ENCODE data around the gene ERICH4. TPM values are rescaled to one million over a fixed set of nuclear protein-coding genes. Genes with fewer than 3 reads are reported as not detected.

Gene ERICH4
- total and polyA plus RNA-seq, 9 of the 15 experiments (the other 6 are each of a cell fraction or from before 2014, with no cell fraction given), result not detected

DNA sequence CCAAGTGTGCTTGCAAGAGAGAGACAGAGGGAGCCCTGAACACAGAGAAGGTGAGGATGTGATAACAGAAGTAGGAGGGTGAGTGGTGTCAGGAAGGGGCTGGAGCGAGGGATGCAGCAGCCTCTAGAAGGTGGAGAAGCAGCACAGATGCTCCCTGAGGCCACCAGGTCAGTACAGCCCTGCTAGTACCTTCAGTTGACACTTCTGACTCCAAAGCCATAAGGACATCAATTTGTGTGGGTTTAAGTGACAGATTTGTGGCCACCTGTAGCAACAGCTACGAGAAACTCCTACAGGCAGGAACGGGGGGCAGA lies 6.9 kb downstream of the ERICH4 start (continued):
- no peak for TF ChIP-seq HMG20A (CRISPR knock-in tag; conservative IDR thresholded peaks at IDR 0.05)

DNA sequence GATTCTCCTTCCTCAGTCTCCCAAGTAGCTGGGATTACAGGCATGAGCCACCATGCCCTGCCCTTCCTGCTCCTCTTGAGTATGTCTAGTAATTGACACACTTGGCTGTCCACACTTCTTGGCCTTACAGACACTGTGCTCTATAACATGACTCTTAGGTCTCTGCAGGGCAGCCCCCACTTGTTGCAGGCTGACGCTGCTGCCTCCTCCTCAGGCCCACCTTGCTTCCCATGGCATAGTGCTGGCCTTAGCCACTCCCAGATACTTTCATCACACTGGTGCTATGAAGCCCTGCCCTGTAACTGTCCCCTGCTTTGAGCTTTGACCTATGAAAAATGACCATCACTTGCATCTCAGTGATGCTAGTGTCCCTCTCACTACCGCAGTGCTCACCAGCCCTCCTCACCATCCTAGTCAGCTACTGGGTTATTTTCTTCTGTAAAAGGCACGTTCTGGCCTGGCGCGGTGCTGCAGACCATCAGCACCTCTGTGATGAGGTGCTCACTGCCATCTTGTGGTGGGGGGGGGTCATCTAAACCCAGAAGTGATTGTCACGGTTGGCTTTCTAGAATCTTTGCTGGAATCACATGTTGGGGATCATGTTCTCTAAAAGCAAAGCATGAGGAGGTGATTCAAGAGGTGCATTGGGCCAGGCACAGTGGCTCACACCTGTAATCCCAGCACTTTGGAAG lies 9.8 kb downstream of the ERICH4 start:
- BruUV-seq (replicated peaks), result no TSS peak
- peaks cover 0 to 6% of the 10 kb centered on the region in 2 experiments; a peak in 1 of 5 replicates for H3K27me3 ChIP-seq (ENCODE audit: control insufficient read depth in 2 of 2, insufficient read depth in 2 of 2, low read length in 2 of 2)
- H3K9me1 ChIP-seq (ENCODE audit: control insufficient read depth, insufficient read depth, low read length), result no peaks in the 10 kb centered on the region
- H3K27ac ChIP-seq (ENCODE audit: extremely low read depth, low read depth, low read length), result no peak overlapping the region
- no peaks in the 10 kb centered on the region for H3K79me2 ChIP-seq (ENCODE audit: control insufficient read depth, insufficient read depth, low read length)
- DNase-seq (ENCODE audit: extremely low read depth in 1 of 4, low spot score in 3 of 4), result no peak
- POLR2A ChIA-PET, result no interaction called here
- FAIRE-seq, result no peak
- in situ Hi-C loops (cut with MboI), result no loop called here
- H3K36me3 ChIP-seq (ENCODE audit: control insufficient read depth, insufficient read depth, low read length), result no peaks in the 10 kb centered on the region
- no peaks in the 10 kb centered on the region for H3K9me3 ChIP-seq (replicated peaks; ENCODE audit: control insufficient read depth, insufficient read depth, low read depth, low read length)
- H2AFZ ChIP-seq (ENCODE audit: low read depth, low read length), result no peak overlapping the region
- no peak overlapping the region for H3K4me2 ChIP-seq (ENCODE audit: insufficient read depth, low read length)
- H3K9ac ChIP-seq (ENCODE audit: insufficient read depth in 1 of 2, low read depth in 2 of 2, low read length in 2 of 2), result no peak overlapping the region
- 0 out of 3 replicates have a peak, but pooled peaks have one; percentile 46 for ATAC-seq
- TF ChIP-seq RAD21 (CRISPR knock-in tag; conservative IDR thresholded peaks at IDR 0.05 in 1 of 2, IDR thresholded peaks at IDR 0.05 in 1 of 2) (peak in 1 of 2 experiments; percentile 22; a peak in 1 of 4 replicates), TAF9B (IDR thresholded peaks at IDR 0.05; ENCODE audit: partially characterized antibody) (no peak)
- TF ChIP-seq, protein P1, sequence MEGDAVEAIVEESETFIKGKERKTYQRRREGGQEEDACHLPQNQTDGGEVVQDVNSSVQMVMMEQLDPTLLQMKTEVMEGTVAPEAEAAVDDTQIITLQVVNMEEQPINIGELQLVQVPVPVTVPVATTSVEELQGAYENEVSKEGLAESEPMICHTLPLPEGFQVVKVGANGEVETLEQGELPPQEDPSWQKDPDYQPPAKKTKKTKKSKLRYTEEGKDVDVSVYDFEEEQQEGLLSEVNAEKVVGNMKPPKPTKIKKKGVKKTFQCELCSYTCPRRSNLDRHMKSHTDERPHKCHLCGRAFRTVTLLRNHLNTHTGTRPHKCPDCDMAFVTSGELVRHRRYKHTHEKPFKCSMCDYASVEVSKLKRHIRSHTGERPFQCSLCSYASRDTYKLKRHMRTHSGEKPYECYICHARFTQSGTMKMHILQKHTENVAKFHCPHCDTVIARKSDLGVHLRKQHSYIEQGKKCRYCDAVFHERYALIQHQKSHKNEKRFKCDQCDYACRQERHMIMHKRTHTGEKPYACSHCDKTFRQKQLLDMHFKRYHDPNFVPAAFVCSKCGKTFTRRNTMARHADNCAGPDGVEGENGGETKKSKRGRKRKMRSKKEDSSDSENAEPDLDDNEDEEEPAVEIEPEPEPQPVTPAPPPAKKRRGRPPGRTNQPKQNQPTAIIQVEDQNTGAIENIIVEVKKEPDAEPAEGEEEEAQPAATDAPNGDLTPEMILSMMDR (IDR thresholded peaks at IDR 0.05 in 2 of 3, conservative IDR thresholded peaks at IDR 0.05 in 1 of 3; ENCODE audit: insufficient read depth in 2 of 3, low read depth in 1 of 3, low read length in 3 of 3), result peak; percentile 30 to 66 (median 30); a peak in 3 of 6 replicates
- TF ChIP-seq, protein P2, sequence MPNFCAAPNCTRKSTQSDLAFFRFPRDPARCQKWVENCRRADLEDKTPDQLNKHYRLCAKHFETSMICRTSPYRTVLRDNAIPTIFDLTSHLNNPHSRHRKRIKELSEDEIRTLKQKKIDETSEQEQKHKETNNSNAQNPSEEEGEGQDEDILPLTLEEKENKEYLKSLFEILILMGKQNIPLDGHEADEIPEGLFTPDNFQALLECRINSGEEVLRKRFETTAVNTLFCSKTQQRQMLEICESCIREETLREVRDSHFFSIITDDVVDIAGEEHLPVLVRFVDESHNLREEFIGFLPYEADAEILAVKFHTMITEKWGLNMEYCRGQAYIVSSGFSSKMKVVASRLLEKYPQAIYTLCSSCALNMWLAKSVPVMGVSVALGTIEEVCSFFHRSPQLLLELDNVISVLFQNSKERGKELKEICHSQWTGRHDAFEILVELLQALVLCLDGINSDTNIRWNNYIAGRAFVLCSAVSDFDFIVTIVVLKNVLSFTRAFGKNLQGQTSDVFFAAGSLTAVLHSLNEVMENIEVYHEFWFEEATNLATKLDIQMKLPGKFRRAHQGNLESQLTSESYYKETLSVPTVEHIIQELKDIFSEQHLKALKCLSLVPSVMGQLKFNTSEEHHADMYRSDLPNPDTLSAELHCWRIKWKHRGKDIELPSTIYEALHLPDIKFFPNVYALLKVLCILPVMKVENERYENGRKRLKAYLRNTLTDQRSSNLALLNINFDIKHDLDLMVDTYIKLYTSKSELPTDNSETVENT (CRISPR knock-in tag; IDR thresholded peaks at IDR 0.05), result no peak
- TF ChIP-seq, protein P3, sequence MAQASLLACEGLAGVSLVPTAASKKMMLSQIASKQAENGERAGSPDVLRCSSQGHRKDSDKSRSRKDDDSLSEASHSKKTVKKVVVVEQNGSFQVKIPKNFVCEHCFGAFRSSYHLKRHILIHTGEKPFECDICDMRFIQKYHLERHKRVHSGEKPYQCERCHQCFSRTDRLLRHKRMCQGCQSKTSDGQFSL (CRISPR knock-in tag; IDR thresholded peaks at IDR 0.05), result 0 out of 2 replicates have a peak, but pooled peaks have one; percentile 33
- TF ChIP-seq, protein P3 (tag; IDR thresholded peaks at IDR 0.05), result no peak
- WGBS (ENCODE audit: insufficient coverage, low coverage, missing lambda C conversion rate), result 1% methylated on average over 6 of the region's 6 CpGs
- H3K4me1 ChIP-seq (replicated peaks in 1 of 2; ENCODE audit: control insufficient read depth in 2 of 2, insufficient read depth in 2 of 2, low read length in 2 of 2), result peaks cover 0 to 4% of the 10 kb centered on the region in 2 experiments; a peak in 1 of 5 replicates
- CTCF ChIA-PET (ENCODE audit: low intra/inter-chr PET ratio), result interaction anchor here (0.6 kb wide), 2 partner anchors 333 to 1185 kb away, joined by 3 to 4 read pairs; no protein-coding TSS in a partner anchor
- no peak overlapping the region for H3K4me3 ChIP-seq
- intact Hi-C loops (cut with micrococcal nuclease), result no loop called here
- no peaks in the 10 kb centered on the region for H4K20me1 ChIP-seq (replicated peaks; ENCODE audit: control insufficient read depth, insufficient read depth, low read length)
